Muscle of leg (tissue), 11 donors: ENCODE results near the gene PPP1R12A. TPM values are rescaled to one million over a fixed set of nuclear protein-coding genes. Genes with fewer than 3 reads are reported as not detected.
A peak's percentile ranks its signal among the peaks of the same experiment; 100 is the strongest.

Source experiments
- DNase-seq: peaks from one replicate; pipeline ENCODE4 v3.0.0; 2013
- H3K27ac ChIP-seq: one replicate; pipeline ENCODE4 v1.5.1; 2013; ENCODE audit warnings: mild to moderate bottlenecking, low read length, control low read depth
- H3K27me3 ChIP-seq: one replicate; pipeline ENCODE4 v1.6.1; 2013; ENCODE audit warnings: low read length; ENCODE audit not compliant: control insufficient read depth, insufficient read depth
- H3K36me3 ChIP-seq: one replicate; pipeline ENCODE4 v1.6.1; 2013; ENCODE audit warnings: low read length; ENCODE audit not compliant: control insufficient read depth, insufficient read depth
- H3K4me1 ChIP-seq: one replicate; pipeline ENCODE4 v1.6.1; 2013; ENCODE audit warnings: low read length; ENCODE audit not compliant: control insufficient read depth, insufficient read depth
- H3K4me3 ChIP-seq: one replicate; pipeline ENCODE4 v1.5.1; 2013; ENCODE audit warnings: low read length, control low read depth
- H3K9me3 ChIP-seq: replicated peaks from 2 replicates; pipeline ENCODE4 v1.6.1; 2013; ENCODE audit warnings: low read depth, low read length; ENCODE audit not compliant: control insufficient read depth
- WGBS: methylation state at CpG from one replicate; pipeline ENCODE4 v1.1.5; 2013; ENCODE audit warnings: missing lambda C conversion rate; ENCODE audit not compliant: insufficient coverage; 5-methylcytosine and 5-hydroxymethylcytosine counted together
- polyA plus RNA-seq, 8 donors: library from polyadenylated mRNA; unstranded; fragments of 120-200 nt; gene quantifications; one replicate each; pipeline versions ENCODE4 v1.2.1 to v1.2.3, GENCODE V29; 2013; ENCODE audit warnings: inconsistent platforms in 1 of 8, low replicate concordance in 1 of 8; ENCODE audit not compliant: insufficient read length in 8 of 8, insufficient read depth in 1 of 8
- total RNA-seq: library from RNA; stranded (reverse); fragments of 120-200 nt; gene quantifications from one replicate; pipeline ENCODE4 v1.2.4, GENCODE V29; 2013

PPP1R12A gene
- total and polyA plus RNA-seq, 9 donors, result 38.4 to 91.6 (median 59.6) TPM

DNA sequence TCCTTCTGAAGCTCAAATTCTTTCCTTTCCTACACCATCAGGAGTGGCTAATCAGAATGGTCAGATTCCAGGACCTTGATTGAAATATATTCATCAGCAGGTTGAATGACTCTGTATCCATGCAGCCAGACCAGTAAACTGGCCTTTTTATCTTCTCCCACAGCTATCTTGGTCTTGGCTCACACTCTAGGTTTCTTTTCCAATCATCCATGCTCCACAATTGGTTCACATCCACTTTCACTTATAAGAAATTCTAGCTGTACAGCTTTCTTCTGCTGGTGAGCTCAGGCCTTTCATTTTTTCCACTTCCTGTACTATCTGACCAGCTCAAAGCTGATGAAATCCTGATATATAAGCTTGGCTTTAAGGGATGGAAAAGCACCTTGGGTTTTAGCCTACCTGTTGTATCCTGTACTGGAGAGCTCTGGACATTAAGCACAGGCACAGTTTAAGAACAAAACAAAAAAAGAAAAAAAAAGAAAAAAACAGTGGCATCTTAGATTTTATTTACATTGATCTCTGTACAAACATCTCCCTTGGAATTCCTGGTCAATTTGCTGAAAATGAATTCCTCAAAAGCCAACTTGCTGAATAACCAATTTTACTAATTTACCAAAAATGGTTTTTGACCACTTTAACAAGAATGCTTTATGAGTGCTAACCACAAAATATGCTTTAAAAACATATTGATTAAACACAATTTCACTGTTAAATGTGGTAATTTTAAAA, 152.6 kb downstream of the PPP1R12A start:
- DNase-seq, result peak; percentile 63
- H3K27me3 ChIP-seq, result no peaks in the 10 kb centered on the region
- peaks cover 15% of the 10 kb centered on the region for H3K36me3 ChIP-seq
- no peak overlapping the region for H3K4me3 ChIP-seq
- no peaks in the 10 kb centered on the region for H3K9me3 ChIP-seq
- no peak overlapping the region for H3K27ac ChIP-seq
- no peaks in the 10 kb centered on the region for H3K4me1 ChIP-seq

DNA sequence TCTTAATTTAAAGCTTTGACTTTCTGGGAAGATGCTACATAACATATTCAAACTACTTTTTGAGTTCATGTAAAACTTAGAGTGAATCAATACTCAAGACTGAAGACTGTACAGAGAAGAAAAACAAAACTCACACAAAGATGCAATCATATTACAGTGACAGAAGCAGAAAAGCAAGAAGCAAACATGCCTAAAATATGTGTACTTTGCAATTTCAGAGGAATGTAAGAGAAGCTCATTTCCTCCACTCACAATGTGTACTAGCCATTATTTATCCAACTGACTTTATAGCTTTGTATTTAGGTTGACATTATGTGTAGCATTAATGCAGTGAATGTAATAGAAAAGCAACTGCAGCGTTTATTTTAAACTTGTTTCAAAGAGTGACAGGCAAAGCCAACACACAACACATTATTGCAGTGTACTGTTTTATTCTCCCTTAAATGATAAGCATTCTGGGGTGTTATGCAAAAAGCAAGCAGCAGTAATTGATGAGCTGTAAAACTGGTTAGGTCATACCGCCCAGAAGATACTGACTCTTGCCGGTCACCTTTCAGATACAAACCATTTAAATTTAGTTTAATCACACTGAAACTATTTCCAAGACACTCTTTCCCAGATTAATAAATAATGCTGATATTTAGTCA, 156.0 kb downstream of the PPP1R12A start:
- no peak overlapping the region for H3K4me3 ChIP-seq
- DNase-seq, result no peak
- H3K27me3 ChIP-seq, result no peaks in the 10 kb centered on the region
- H3K4me1 ChIP-seq, result no peaks in the 10 kb centered on the region
- no peaks in the 10 kb centered on the region for H3K9me3 ChIP-seq
- no CpG with 5 or more reads among the region's 3 CpGs for WGBS
- H3K36me3 ChIP-seq, result peaks cover 9% of the 10 kb centered on the region
- H3K27ac ChIP-seq, result no peak overlapping the region

DNA sequence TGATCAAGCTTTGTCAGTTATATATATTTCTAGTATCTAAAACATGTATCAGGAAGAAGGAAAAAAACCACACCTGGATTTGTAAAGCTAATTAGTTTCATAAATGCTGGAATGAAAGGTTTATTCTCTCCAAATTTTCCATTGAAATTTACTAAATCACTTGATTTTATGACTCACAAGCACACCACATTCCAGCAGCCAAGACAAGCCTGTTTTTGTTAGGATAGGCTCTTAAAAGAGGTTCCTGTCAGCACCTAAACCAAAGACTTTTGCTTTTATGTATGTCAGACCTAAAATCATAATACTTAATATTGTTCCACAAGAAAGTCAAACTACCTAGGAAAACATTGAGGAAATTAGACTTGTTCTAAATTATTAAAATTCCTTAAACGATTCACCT, 158.8 kb downstream of the PPP1R12A start:
- no peaks in the 10 kb centered on the region for H3K9me3 ChIP-seq
- H3K27me3 ChIP-seq, result no peaks in the 10 kb centered on the region
- DNase-seq, result no peak
- WGBS, result no CpG with 5 or more reads among the region's 1 CpG
- H3K4me3 ChIP-seq, result no peak overlapping the region
- no peak overlapping the region for H3K27ac ChIP-seq
- H3K4me1 ChIP-seq, result no peaks in the 10 kb centered on the region
- H3K36me3 ChIP-seq, result peaks cover 5% of the 10 kb centered on the region

DNA sequence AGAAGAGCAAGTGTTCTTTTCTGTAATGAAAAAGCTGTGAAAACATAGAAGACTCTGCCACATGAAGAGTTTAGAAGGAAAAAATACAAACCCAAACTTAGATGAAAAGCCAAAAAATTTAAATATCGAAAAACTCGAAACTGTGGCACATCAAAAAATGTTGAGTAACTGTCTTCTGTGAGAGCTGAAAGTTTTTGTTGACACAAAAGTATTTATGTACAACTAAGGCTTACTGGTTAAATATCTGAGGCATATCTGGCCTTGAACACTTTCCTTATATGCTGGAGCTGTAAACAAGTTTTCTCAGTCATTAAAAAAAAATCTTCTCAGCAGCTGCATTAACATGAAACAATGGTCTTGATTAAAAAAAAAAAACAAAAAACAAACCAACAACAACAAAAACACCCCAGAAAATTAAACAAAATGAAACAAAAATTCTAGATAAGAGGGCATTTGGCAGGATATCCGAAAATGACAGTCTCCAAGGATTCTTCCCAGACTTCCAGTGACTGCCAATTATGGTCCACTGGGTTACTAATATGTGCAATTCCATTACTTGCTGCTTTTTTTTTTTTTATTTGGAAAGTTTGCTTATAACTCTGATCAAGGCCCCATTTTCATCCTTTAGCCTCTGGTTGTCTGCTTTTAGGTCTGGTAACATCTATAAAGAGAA, 159.4 kb downstream of the PPP1R12A start:
- Histone ChIP-seq H3K27me3 (no peaks in the 10 kb centered on the region), H3K36me3 (peaks cover 5% of the 10 kb centered on the region), H3K27ac (no peak overlapping the region), H3K4me3 (no peak overlapping the region), H3K4me1 (no peaks in the 10 kb centered on the region), H3K9me3 (no peaks in the 10 kb centered on the region)
- no peak for DNase-seq
- no CpG with 5 or more reads among the region's 3 CpGs for WGBS

DNA sequence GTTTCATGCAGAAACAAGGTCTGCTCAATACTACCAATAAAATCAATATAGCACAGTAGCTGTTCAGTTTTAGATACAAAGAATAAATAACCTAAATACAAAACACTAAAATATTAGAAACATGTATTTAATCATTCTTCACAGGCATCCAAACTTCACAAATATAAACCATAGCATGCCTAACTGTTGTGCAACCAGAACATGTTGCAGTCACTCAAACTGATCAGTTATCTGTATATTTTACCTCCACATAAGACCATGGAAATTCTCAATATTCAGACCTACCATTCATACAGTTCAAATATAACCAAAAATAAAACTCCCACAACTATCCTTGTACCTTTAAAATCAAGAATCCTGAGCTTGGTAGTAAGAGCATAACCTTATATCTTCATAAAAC, 161.0 kb downstream of the PPP1R12A start:
- no peak for DNase-seq
- Histone ChIP-seq H3K27me3 (no peaks in the 10 kb centered on the region), H3K9me3 (no peaks in the 10 kb centered on the region), H3K4me3 (no peak overlapping the region), H3K27ac (no peak overlapping the region), H3K4me1 (no peaks in the 10 kb centered on the region), H3K36me3 (no peaks in the 10 kb centered on the region)

DNA sequence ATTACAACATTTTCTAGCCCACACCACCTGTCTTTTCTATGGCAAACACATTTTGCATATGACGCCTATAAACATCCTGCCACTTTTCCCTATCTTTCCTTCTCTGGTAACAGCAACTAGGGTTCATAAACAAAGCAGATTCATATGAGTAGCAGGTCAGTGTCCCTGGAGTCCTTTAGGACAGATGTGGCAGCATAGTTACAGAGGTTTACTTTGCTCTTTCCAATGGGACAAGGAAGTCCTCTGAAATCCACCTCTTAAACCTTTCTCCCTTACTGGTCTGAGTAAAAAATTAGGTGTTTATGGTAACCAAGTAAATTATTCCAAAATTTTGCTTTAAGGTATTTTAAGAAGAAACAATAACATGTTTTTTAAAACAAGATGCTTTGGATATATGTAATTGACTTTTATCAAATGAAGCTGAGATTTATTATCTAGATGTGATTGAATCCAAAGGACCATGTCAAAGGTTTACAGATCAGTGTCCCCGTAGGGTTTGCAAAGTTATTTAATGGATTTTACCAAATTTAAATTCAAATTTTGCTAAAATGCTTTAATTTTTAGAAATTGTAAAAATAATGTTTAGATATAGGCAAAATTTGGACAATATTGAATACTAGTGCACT, 164.9 kb downstream of the PPP1R12A start:
- H3K9me3 ChIP-seq, result no peaks in the 10 kb centered on the region
- no CpG with 5 or more reads among the region's 2 CpGs for WGBS
- no peak overlapping the region for H3K4me3 ChIP-seq
- no peaks in the 10 kb centered on the region for H3K27me3 ChIP-seq
- H3K4me1 ChIP-seq, result no peaks in the 10 kb centered on the region
- DNase-seq, result no peak
- no peak overlapping the region for H3K27ac ChIP-seq
- no peaks in the 10 kb centered on the region for H3K36me3 ChIP-seq

DNA sequence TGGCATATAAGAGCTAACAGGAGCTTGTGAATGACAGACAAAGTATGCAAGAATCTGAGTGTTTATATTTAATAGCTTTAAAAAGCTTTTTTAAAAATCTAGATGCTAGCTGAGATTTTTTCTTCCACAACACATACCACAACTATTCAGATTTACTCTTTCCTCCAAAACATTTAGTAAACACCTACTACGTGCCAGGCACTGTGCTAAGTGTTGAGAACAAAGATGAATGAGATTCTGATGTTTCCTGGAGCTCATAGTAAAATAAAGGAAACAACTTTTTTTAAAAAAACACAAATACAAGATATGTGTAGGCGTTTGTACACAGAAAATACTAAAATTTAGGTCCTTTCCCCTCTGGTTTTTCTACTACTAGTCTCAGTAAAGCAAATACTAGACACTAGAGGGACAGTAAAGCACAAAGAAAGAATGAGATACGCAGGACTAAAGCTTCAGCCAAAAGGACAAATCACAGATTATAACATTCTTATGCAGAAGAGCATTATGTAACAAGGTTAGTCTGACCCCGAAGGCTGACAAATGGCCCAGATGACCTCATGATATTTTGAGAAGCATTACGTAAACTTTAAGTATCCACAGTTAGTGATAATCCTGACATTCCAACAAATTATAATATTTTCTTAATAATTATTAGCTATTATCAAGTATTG, 165.6 kb downstream of the PPP1R12A start:
- no peak overlapping the region for H3K4me3 ChIP-seq
- WGBS, result no CpG with 5 or more reads among the region's 5 CpGs
- no peaks in the 10 kb centered on the region for H3K9me3 ChIP-seq
- no peak overlapping the region for H3K27ac ChIP-seq
- H3K27me3 ChIP-seq, result no peaks in the 10 kb centered on the region
- no peaks in the 10 kb centered on the region for H3K36me3 ChIP-seq
- H3K4me1 ChIP-seq, result no peaks in the 10 kb centered on the region
- DNase-seq, result no peak

DNA sequence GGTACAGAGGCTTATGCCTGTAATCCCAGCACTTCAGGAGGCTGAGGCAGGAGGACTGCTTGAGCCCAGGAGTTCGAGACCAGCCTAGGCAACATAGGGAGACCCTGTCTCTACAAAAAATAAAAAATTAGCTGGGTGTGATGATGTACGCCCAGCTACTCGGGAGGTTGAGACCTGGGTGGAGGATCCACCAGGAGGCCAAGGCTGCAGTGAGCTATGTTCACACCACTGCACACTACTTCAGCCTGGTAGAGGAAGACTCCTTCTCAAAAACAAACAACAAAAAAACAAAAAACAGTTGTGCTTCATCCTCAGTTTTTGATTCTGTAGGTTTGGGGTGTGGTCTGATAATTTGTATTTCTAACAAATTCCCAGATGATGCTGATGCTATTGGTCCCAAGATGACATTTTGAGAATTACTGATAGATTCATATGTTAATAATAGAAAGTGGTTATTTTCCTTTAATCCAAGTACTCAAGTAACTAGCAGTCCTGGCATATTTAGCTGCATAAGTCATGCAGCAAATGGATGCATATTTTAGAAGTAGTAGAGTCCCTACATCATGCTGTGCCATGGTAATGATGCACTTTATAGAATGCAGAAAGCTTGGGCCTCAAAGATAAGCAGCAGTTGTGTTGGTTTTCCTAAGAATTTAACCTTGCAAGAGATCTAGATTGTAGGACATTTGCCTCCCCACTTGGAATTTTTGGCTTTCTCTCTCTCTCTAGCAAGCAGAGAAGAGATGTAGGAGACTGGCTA, 168.0 kb downstream of the PPP1R12A start:
- no peaks in the 10 kb centered on the region for H3K9me3 ChIP-seq
- no peak for DNase-seq
- no CpG with 5 or more reads among the region's 3 CpGs for WGBS
- H3K4me1 ChIP-seq, result no peaks in the 10 kb centered on the region
- no peak overlapping the region for H3K27ac ChIP-seq
- H3K27me3 ChIP-seq, result no peaks in the 10 kb centered on the region
- H3K4me3 ChIP-seq, result no peak overlapping the region
- no peaks in the 10 kb centered on the region for H3K36me3 ChIP-seq

DNA sequence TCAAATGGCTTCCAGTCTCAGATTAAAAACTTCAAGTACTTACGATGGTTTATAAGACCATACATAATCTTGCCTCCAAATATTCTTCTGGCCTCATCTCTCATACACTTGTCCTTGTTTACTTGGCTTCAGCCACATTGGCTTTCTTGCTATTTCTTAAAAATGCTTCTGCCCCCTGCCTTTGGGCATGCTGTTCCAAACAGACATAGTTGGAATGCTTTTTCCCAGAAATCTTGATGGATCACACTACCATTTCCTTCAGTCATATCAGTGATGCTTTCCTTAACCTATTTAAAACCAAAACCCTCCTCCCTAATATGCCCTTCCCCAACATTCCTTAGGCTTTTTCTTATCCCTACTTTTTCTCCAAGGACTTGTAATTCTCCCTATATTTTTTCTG, 169.7 kb downstream of the PPP1R12A start:
- no peaks in the 10 kb centered on the region for H3K9me3 ChIP-seq
- H3K27me3 ChIP-seq, result no peaks in the 10 kb centered on the region
- no peaks in the 10 kb centered on the region for H3K4me1 ChIP-seq
- 100% methylated on average over 1 of the region's 1 CpG for WGBS
- DNase-seq, result no peak
- H3K27ac ChIP-seq, result no peak overlapping the region
- H3K36me3 ChIP-seq, result no peaks in the 10 kb centered on the region
- no peak overlapping the region for H3K4me3 ChIP-seq
